A549 (cell line): ENCODE results near the gene NRG3. TPM values are rescaled to one million over a fixed set of nuclear protein-coding genes. Genes with fewer than 3 reads are reported as not detected.

Source experiments
- ATAC-seq, 2 experiments: fragments of 200-7000 bp in 1 of 2; fragments of >200 bp in 1 of 2; cut with Nextera tagmentation in 1 of 2; cut with Tn5 transposase in 1 of 2; 3 replicates each; pipeline versions ENCODE4 v1.8.0 to v1.9.1; 2018 to 2020; ENCODE audit warnings: mild to moderate bottlenecking in 1 of 2, moderate library complexity in 1 of 2
- CTCF ChIA-PET: fragments of 300-600 bp; sonication (Branson Sonifier 250); formaldehyde crosslinking; extraction: SDS; loops from one replicate; lab custom pipeline; 2021; ENCODE audit warnings: antibody characterized with exemption, inconsistent platforms; lab: Yijun Ruan, JAX
- POLR2A ChIA-PET: fragments of 350-600 bp; formaldehyde crosslinking; extraction: SDS; loops from one replicate; lab custom pipeline; 2021; ENCODE audit warnings: antibody characterized with exemption, inconsistent platforms; lab: Yijun Ruan, JAX
- DNase-seq, 2 experiments: peaks; one replicate each; pipeline versions ENCODE4 v3.0.0 to v3.0.0-alpha.2; 2011 to 2016; ENCODE audit warnings: low read depth in 1 of 2, low spot score in 1 of 2
- FAIRE-seq: peaks from 2 replicates; lab custom pipeline; 2011; peaks lifted over from hg19 to GRCh38; lab: Jason Lieb, UNC
- H3K27ac ChIP-seq, 2 experiments: fragments of >200 bp; sonication (Bioruptor Twin); formaldehyde crosslinking; 3 replicates each; pipeline ENCODE4 v1.5.1; 2016 to 2017
- H3K4me1 ChIP-seq: fragments of >200 bp; sonication (Bioruptor Twin); formaldehyde crosslinking; 3 replicates; pipeline ENCODE4 v1.6.1; 2016
- H3K4me2 ChIP-seq: fragments of >200 bp; sonication (Bioruptor Twin); formaldehyde crosslinking; 3 replicates; pipeline ENCODE4 v1.6.1; 2016
- H3K4me3 ChIP-seq: fragments of >200 bp; sonication (Bioruptor Twin); formaldehyde crosslinking; 3 replicates; pipeline ENCODE4 v1.5.1; 2016
- H3K9me3 ChIP-seq: fragments of >200 bp; sonication (Bioruptor Twin); formaldehyde crosslinking; 3 replicates; pipeline ENCODE4 v1.6.1; 2016
- CBX2 ChIP-seq: fragments of 200-600 bp; sonication (generic); IDR thresholded peaks from 2 replicates; pipeline ENCODE4 v1.6.1; 2016; ENCODE audit warnings: low read depth, mild to moderate bottlenecking, borderline replicate concordance
- CBX8 ChIP-seq: fragments of 200-600 bp; sonication (generic); IDR thresholded peaks from 2 replicates; pipeline ENCODE4 v1.6.1; 2016
- CHD2 ChIP-seq: fragments of 150-350 bp; IDR thresholded peaks from 2 replicates; pipeline ENCODE4 v1.6.1; 2014; ENCODE audit warnings: low read length; ENCODE audit not compliant: partially characterized antibody
- CHD4 ChIP-seq: fragments of 200-600 bp; sonication (generic); IDR thresholded peaks from 2 replicates; pipeline ENCODE4 v1.6.1; 2016; ENCODE audit warnings: antibody characterized with exemption, mild to moderate bottlenecking, borderline replicate concordance
- EP300 ChIP-seq, 2 experiments: fragments of >200 bp; sonication (Bioruptor Twin); formaldehyde crosslinking; IDR thresholded peaks; 2 replicates in 1 of 2; 3 replicates in 1 of 2; pipeline ENCODE4 v1.6.1; 2016 to 2017
- ESRRA ChIP-seq: fragments of 150-350 bp; IDR thresholded peaks from 2 replicates; pipeline ENCODE4 v1.6.1; 2014; ENCODE audit warnings: mild to moderate bottlenecking, low read length, borderline replicate concordance
- FOSL2 ChIP-seq, 2 experiments: fragments of 450-650 bp in 1 of 2; fragments of >200 bp in 1 of 2; sonication (Bioruptor Twin) in 1 of 2; formaldehyde crosslinking; IDR thresholded peaks; 2 replicates each; pipeline versions ENCODE4 v1.5.0 to v1.6.1; 2016 to 2020; ENCODE audit warnings: mild to moderate bottlenecking in 1 of 2, moderate library complexity in 1 of 2
- GATA3 ChIP-seq: IDR thresholded peaks from 2 replicates; pipeline ENCODE4 v1.6.1; 2012; ENCODE audit warnings: borderline replicate concordance
- HDAC2 ChIP-seq: fragments of 200-600 bp; sonication (generic); IDR thresholded peaks from 2 replicates; pipeline ENCODE4 v1.6.1; 2016
- HOXA7 ChIP-seq: fragments of 250-450 bp; sonication (Bioruptor Pico); IDR thresholded peaks from 2 replicates; pipeline ENCODE4 v1.5.0; 2020; ENCODE audit warnings: mild to moderate bottlenecking, moderate library complexity
- JUN ChIP-seq, 2 experiments: fragments of >200 bp; sonication (Bioruptor Twin); formaldehyde crosslinking; IDR thresholded peaks; 2 replicates in 1 of 2; 3 replicates in 1 of 2; pipeline ENCODE4 v1.6.1; 2016 to 2017
- MAFK ChIP-seq: fragments of 450-650 bp; IDR thresholded peaks from 2 replicates; pipeline ENCODE4 v1.6.1; 2014; ENCODE audit not compliant: partially characterized antibody
- NPAS2 ChIP-seq: fragments of 250-450 bp; sonication (Bioruptor Pico); IDR thresholded peaks from 2 replicates; pipeline ENCODE4 v1.8.0; 2022; ENCODE audit warnings: mild to moderate bottlenecking, moderate library complexity, borderline replicate concordance
- NR3C1 ChIP-seq: fragments of >200 bp; sonication (Bioruptor Twin); formaldehyde crosslinking; IDR thresholded peaks from 3 replicates; pipeline ENCODE4 v1.6.1; 2017
- PHF8 ChIP-seq: fragments of 200-600 bp; sonication (generic); IDR thresholded peaks from 2 replicates; pipeline ENCODE4 v1.6.1; 2016; ENCODE audit warnings: low read depth, mild to moderate bottlenecking, antibody characterized with exemption, moderate library complexity, borderline replicate concordance
- POLR2A ChIP-seq: IDR thresholded peaks from 2 replicates; pipeline ENCODE4 v1.6.1; 2012; ENCODE audit warnings: mild to moderate bottlenecking, low read length
- REST ChIP-seq: fragments of 200-600 bp; sonication (generic); IDR thresholded peaks from 2 replicates; pipeline ENCODE4 v1.6.1; 2016; ENCODE audit warnings: antibody characterized with exemption, mild to moderate bottlenecking, moderate library complexity
- ZC3H11A ChIP-seq: fragments of 450-650 bp; IDR thresholded peaks from 2 replicates; pipeline ENCODE4 v1.6.1; 2014; ENCODE audit warnings: antibody characterized with exemption, mild to moderate bottlenecking
- WGBS: methylation state at CpG from one replicate; pipeline ENCODE4 v1.1.6; 2017; ENCODE audit errors: missing lambda C conversion rate; 5-methylcytosine and 5-hydroxymethylcytosine counted together
- polyA plus RNA-seq, 4 experiments: library from polyadenylated mRNA; depleted of rRNA in 3 of 4; stranded (reverse); fragments of >200 nt; fragmentation: RNase III in 1 of 4; extraction: RNeasy Plus Mini Kit Qiagen cat#74134 plus additional on column Dnase treatment in 1 of 4; gene quantifications; 2 replicates in 3 of 4; 3 replicates in 1 of 4; pipeline ENCODE4 v1.2.3, GENCODE V29; 2011 to 2017
- TF ChIP-seq, protein P1 (sequence below): fragments of >200 bp; sonication (Bioruptor Twin); formaldehyde crosslinking; IDR thresholded peaks from 2 replicates; pipeline ENCODE4 v1.6.1; 2016
- TF ChIP-seq, protein P2 (sequence below): fragments of >200 bp; sonication (Bioruptor Twin); formaldehyde crosslinking; IDR thresholded peaks from 3 replicates; pipeline ENCODE4 v1.6.1; 2016
- TF ChIP-seq, protein P3 (sequence below): fragments of >200 bp; sonication (Bioruptor Twin); formaldehyde crosslinking; IDR thresholded peaks from 3 replicates; pipeline ENCODE4 v1.5.1; 2016

The NRG3 gene
- polyA plus RNA-seq, 2 of the 4 experiments (the other 2 are of a cell fraction): not detected

DNA sequence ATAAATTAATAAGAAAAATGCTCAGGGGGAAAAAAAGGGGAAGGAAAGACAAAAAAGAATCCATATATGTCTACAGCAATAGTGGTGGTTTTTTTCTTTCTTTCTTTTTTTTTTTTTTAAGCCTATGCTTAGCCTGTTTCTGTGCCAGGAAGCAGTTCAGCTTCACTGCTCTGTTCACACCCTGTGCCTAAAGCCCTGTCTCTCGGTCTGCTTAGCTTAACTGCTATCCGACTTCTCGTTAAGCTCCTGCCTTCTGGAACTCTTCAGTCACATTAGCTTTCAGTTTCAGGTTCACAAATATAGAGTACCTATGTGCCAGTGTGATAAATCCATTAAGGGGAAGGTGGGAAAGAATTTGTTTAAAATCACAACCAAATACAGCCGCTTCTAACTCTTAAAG, 26.5 kb upstream of the NRG3 start:
- Histone ChIP-seq H3K4me3 (no peak overlapping the region), H3K4me2 (no peak overlapping the region), H3K27ac (no peak overlapping the region), H3K9me3 (no peaks in the 10 kb centered on the region), H3K4me1 (no peaks in the 10 kb centered on the region)
- WGBS: 2% methylated on average over 4 of the region's 4 CpGs
- no peak for ATAC-seq
- no peak for FAIRE-seq
- no peak for DNase-seq
- ChIA-PET POLR2A (no interaction called here), CTCF (no interaction called here)
- no peak for TF ChIP-seq CHD2
- no peak for TF ChIP-seq CHD4
- no peak for TF ChIP-seq PHF8
- no peak for TF ChIP-seq CBX2
- TF ChIP-seq FOSL2 (IDR thresholded peaks at IDR 0.05): no peak
- TF ChIP-seq FOSL2 (CRISPR knock-in tag; IDR thresholded peaks at IDR 0.05): no peak
- no peak for TF ChIP-seq ZC3H11A
- TF ChIP-seq, protein P1, sequence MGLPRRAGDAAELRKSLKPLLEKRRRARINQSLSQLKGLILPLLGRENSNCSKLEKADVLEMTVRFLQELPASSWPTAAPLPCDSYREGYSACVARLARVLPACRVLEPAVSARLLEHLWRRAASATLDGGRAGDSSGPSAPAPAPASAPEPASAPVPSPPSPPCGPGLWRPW: no peak
- TF ChIP-seq JUN (IDR thresholded peaks at IDR 0.05): no peak
- TF ChIP-seq REST: no peak
- TF ChIP-seq GATA3: no peak

- DNase-seq (no peak), FAIRE-seq (no peak), ATAC-seq (no peak)
- TF ChIP-seq HDAC2 (no peak), POLR2A (no peak), HOXA7 (CRISPR knock-in tag) (no peak), NR3C1 (no peak), CHD2 (no peak), ESRRA (no peak), EP300 (IDR thresholded peaks at IDR 0.05) (no peak), CBX8 (no peak), NPAS2 (CRISPR knock-in tag) (no peak), MAFK (no peak)
- TF ChIP-seq, protein P2, sequence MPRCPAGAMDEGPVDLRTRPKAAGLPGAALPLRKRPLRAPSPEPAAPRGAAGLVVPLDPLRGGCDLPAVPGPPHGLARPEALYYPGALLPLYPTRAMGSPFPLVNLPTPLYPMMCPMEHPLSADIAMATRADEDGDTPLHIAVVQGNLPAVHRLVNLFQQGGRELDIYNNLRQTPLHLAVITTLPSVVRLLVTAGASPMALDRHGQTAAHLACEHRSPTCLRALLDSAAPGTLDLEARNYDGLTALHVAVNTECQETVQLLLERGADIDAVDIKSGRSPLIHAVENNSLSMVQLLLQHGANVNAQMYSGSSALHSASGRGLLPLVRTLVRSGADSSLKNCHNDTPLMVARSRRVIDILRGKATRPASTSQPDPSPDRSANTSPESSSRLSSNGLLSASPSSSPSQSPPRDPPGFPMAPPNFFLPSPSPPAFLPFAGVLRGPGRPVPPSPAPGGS: no peak
- TF ChIP-seq, protein P3, sequence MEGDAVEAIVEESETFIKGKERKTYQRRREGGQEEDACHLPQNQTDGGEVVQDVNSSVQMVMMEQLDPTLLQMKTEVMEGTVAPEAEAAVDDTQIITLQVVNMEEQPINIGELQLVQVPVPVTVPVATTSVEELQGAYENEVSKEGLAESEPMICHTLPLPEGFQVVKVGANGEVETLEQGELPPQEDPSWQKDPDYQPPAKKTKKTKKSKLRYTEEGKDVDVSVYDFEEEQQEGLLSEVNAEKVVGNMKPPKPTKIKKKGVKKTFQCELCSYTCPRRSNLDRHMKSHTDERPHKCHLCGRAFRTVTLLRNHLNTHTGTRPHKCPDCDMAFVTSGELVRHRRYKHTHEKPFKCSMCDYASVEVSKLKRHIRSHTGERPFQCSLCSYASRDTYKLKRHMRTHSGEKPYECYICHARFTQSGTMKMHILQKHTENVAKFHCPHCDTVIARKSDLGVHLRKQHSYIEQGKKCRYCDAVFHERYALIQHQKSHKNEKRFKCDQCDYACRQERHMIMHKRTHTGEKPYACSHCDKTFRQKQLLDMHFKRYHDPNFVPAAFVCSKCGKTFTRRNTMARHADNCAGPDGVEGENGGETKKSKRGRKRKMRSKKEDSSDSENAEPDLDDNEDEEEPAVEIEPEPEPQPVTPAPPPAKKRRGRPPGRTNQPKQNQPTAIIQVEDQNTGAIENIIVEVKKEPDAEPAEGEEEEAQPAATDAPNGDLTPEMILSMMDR: no peak
- Histone ChIP-seq H3K9me3 (no peaks in the 10 kb centered on the region), H3K4me1 (no peaks in the 10 kb centered on the region), H3K4me2 (no peak overlapping the region), H3K4me3 (no peak overlapping the region), H3K27ac (no peak overlapping the region)
- POLR2A ChIA-PET: no interaction called here
- CTCF ChIA-PET: no interaction called here
- 9% methylated on average over 5 of the region's 5 CpGs for WGBS
These were observed 26.1 kb upstream of the NRG3 start for GRCh38 chr10:81848931-81849330.
